ENCODE measurements around the gene ONECUT3.

Gene ONECUT3

GRCh38 chr19:1823020-1823419 lies 69.7 kb downstream of the ONECUT3 start:
- no peak overlapping the region for H3K4me3 ChIP-seq (replicated peaks; ENCODE audit: insufficient read depth, low read length)
- no peaks in the 10 kb centered on the region for H3K27me3 ChIP-seq (ENCODE audit: insufficient read depth, poor library complexity, severe bottlenecking)
- H3K27ac ChIP-seq (replicated peaks): no peak overlapping the region
- TF ChIP-seq SPI1 (IDR thresholded peaks at IDR 0.05; ENCODE audit: borderline replicate concordance, low read depth) (no peak), REST (IDR thresholded peaks at IDR 0.05; ENCODE audit: insufficient replicate concordance, low read depth) (no peak), POLR2AphosphoS5 (IDR thresholded peaks at IDR 0.05; ENCODE audit: low read depth) (no peak), CTCF (IDR thresholded peaks at IDR 0.05; ENCODE audit: insufficient read depth, low read length) (no peak), GABPA (IDR thresholded peaks at IDR 0.05; ENCODE audit: low read depth) (no peak)
- DNase-seq (ENCODE audit: low read depth in 1 of 2, low spot score in 1 of 2): no peak

- Histone ChIP-seq H3K27me3 (ENCODE audit: insufficient read depth, poor library complexity, severe bottlenecking) (no peaks in the 10 kb centered on the region), H3K27ac (replicated peaks) (no peak overlapping the region), H3K4me3 (replicated peaks; ENCODE audit: insufficient read depth, low read length) (no peak overlapping the region)
- TF ChIP-seq REST (IDR thresholded peaks at IDR 0.05; ENCODE audit: insufficient replicate concordance, low read depth) (no peak), GABPA (IDR thresholded peaks at IDR 0.05; ENCODE audit: low read depth) (no peak), SPI1 (IDR thresholded peaks at IDR 0.05; ENCODE audit: borderline replicate concordance, low read depth) (no peak), POLR2AphosphoS5 (IDR thresholded peaks at IDR 0.05; ENCODE audit: low read depth) (no peak), CTCF (IDR thresholded peaks at IDR 0.05; ENCODE audit: insufficient read depth, low read length) (no peak)
- DNase-seq (ENCODE audit: low read depth in 1 of 2, low spot score in 1 of 2): no peak
Measured at GRCh38 chr19:1823539-1824251, 70.4 kb downstream of the ONECUT3 start.

GRCh38 chr19:1824252-1824622 lies 70.9 kb downstream of the ONECUT3 start:
- no peak for TF ChIP-seq CTCF (IDR thresholded peaks at IDR 0.05; ENCODE audit: insufficient read depth, low read length)
- no peak for TF ChIP-seq POLR2AphosphoS5 (IDR thresholded peaks at IDR 0.05; ENCODE audit: low read depth)
- TF ChIP-seq GABPA (IDR thresholded peaks at IDR 0.05; ENCODE audit: low read depth): no peak
- no peak for TF ChIP-seq SPI1 (IDR thresholded peaks at IDR 0.05; ENCODE audit: borderline replicate concordance, low read depth)
- TF ChIP-seq REST (IDR thresholded peaks at IDR 0.05; ENCODE audit: insufficient replicate concordance, low read depth): no peak
- no peak overlapping the region for H3K27ac ChIP-seq (replicated peaks)
- no peak overlapping the region for H3K4me3 ChIP-seq (replicated peaks; ENCODE audit: insufficient read depth, low read length)

More at GRCh38 chr19:1824252-1824622, 70.9 kb downstream of the ONECUT3 start:
- DNase-seq (ENCODE audit: low read depth in 1 of 2, low spot score in 1 of 2): no peak
- no peaks in the 10 kb centered on the region for H3K27me3 ChIP-seq (ENCODE audit: insufficient read depth, poor library complexity, severe bottlenecking)
